Measurements from ENCODE around the gene FBXL15. TPM values are rescaled to one million over a fixed set of nuclear protein-coding genes. Genes with fewer than 3 reads are reported as not detected.
A peak's percentile ranks its signal among the peaks of the same experiment; 100 is the strongest.

FBXL15 gene
- total and polyA plus RNA-seq, 2 of the 13 experiments (the other 11 are each of a cell fraction or from before 2014, with no cell fraction given): 4.3 to 8.3 TPM

- TF ChIP-seq PITX1 (CRISPR knock-in tag; IDR thresholded peaks at IDR 0.05) (no peak), LCORL (IDR thresholded peaks at IDR 0.05) (no peak), LCORL (CRISPR knock-in tag; IDR thresholded peaks at IDR 0.05) (no peak), ZFP91 (CRISPR knock-in tag; IDR thresholded peaks at IDR 0.05; ENCODE audit: borderline replicate concordance) (peak; percentile 35; the same call in 1 of the 2 replicates), ARNT (IDR thresholded peaks at IDR 0.05) (no peak), ZNF18 (CRISPR knock-in tag; IDR thresholded peaks at IDR 0.05; ENCODE audit: insufficient replicate concordance) (no peak), ZNF704 (CRISPR knock-in tag; IDR thresholded peaks at IDR 0.05; ENCODE audit: borderline replicate concordance) (no peak), MYPOP (CRISPR knock-in tag; IDR thresholded peaks at IDR 0.05) (peak; percentile 93; the same call in 1 of the 2 replicates), PPARG (CRISPR knock-in tag; conservative IDR thresholded peaks at IDR 0.05) (no peak), ZNF609 (CRISPR knock-in tag; IDR thresholded peaks at IDR 0.05; ENCODE audit: borderline replicate concordance) (no peak), ELF4 (CRISPR knock-in tag; IDR thresholded peaks at IDR 0.05; ENCODE audit: borderline replicate concordance) (no peak), CTCF (CRISPR knock-in tag; IDR thresholded peaks at IDR 0.05) (no peak), XRCC5 (optimal IDR thresholded peaks at IDR 0.05; ENCODE audit: low read length) (no peak), ZNF335 (CRISPR knock-in tag; IDR thresholded peaks at IDR 0.05) (no peak), MEF2D (CRISPR knock-in tag; IDR thresholded peaks at IDR 0.05) (no peak)
Measured at GRCh38 chr10:102408728-102409603, 11.7 kb upstream of the FBXL15 start (continued).

Measured in HepG2 (cell line).